Hepatocyte (in vitro differentiated cells): ENCODE results near the gene CCDC142.

Experiments
- CTCF ChIP-seq: fragments of 200-600 bp; sonication (generic); IDR thresholded peaks from 2 replicates; pipeline ENCODE4 v1.5.1; 2016; ENCODE audit warnings: antibody characterized with exemption, mild to moderate bottlenecking; ENCODE audit not compliant: poor library complexity
- EZH2 ChIP-seq: fragments of 200-600 bp; sonication (generic); IDR thresholded peaks from 2 replicates; pipeline ENCODE4 v1.6.1; 2016; ENCODE audit warnings: antibody characterized with exemption, mild to moderate bottlenecking, borderline replicate concordance
- EZH2phosphoT487 ChIP-seq: fragments of 200-600 bp; sonication (generic); IDR thresholded peaks from one replicate; pipeline ENCODE4 v1.6.1; 2018; ENCODE audit warnings: antibody characterized with exemption, mild to moderate bottlenecking, low read depth, moderate library complexity; ENCODE audit not compliant: unreplicated experiment, severe bottlenecking

- TF ChIP-seq CTCF (no peak), EZH2phosphoT487 (no peak), EZH2 (no peak)
Measured at GRCh38 chr2:74522516-74522915, 39.7 kb upstream of the CCDC142 start.
